ENCODE data around the gene MTHFS. TPM values are rescaled to one million over a fixed set of nuclear protein-coding genes. Genes with fewer than 3 reads are reported as not detected.

MTHFS gene
- total and polyA plus RNA-seq, 2 donors: 25.2 to 67.3 TPM

- H3K27me3 ChIP-seq (ENCODE audit: control insufficient read depth in 2 of 2, insufficient read depth in 1 of 2, low read length in 1 of 2): no peaks in the 10 kb centered on the region
- H3K36me3 ChIP-seq (ENCODE audit: control insufficient read depth in 2 of 2, insufficient read depth in 2 of 2, low read length in 1 of 2): peaks cover 26 to 37% of the 10 kb centered on the region in 2 donors
- no peak for DNase-seq (ENCODE audit: low read depth in 6 of 9, low spot score in 9 of 9)
- no peaks in the 10 kb centered on the region for H3K4me1 ChIP-seq (ENCODE audit: control insufficient read depth in 2 of 2, insufficient read depth in 2 of 2, low read length in 2 of 2)
- H3K27ac ChIP-seq (ENCODE audit: low read depth in 1 of 2, low read length in 1 of 2): no peak overlapping the region
- H3K4me3 ChIP-seq (ENCODE audit: low read length in 2 of 2): no peak overlapping the region
- WGBS: 97% methylated on average over 10 of the region's 10 CpGs
- H3K9me3 ChIP-seq (ENCODE audit: control insufficient read depth in 2 of 2, insufficient read depth in 1 of 2, low read length in 1 of 2): no peaks in the 10 kb centered on the region
Measured at GRCh38 chr15:79887054-79887930, 9.5 kb downstream of the MTHFS start.

GRCh38 chr15:79886124-79886523 is 10.7 kb downstream of the MTHFS start:
- H3K4me1 ChIP-seq (ENCODE audit: control insufficient read depth in 2 of 2, insufficient read depth in 2 of 2, low read length in 2 of 2): no peaks in the 10 kb centered on the region
- no peak overlapping the region for H3K4me3 ChIP-seq (ENCODE audit: low read length in 2 of 2)
- 94% methylated on average over 3 of the region's 3 CpGs for WGBS
- no peak overlapping the region for H3K27ac ChIP-seq (ENCODE audit: low read depth in 1 of 2, low read length in 1 of 2)
- no peak for DNase-seq (ENCODE audit: low read depth in 6 of 9, low spot score in 9 of 9)
- H3K9me3 ChIP-seq (ENCODE audit: control insufficient read depth in 2 of 2, insufficient read depth in 1 of 2, low read length in 1 of 2): no peaks in the 10 kb centered on the region
- peaks cover 26 to 40% of the 10 kb centered on the region in 2 donors for H3K36me3 ChIP-seq (ENCODE audit: control insufficient read depth in 2 of 2, insufficient read depth in 2 of 2, low read length in 1 of 2)
- H3K27me3 ChIP-seq (ENCODE audit: control insufficient read depth in 2 of 2, insufficient read depth in 1 of 2, low read length in 1 of 2): no peaks in the 10 kb centered on the region

GRCh38 chr15:79884204-79884596 is 12.6 kb downstream of the MTHFS start:
- Histone ChIP-seq H3K9me3 (ENCODE audit: control insufficient read depth in 2 of 2, insufficient read depth in 1 of 2, low read length in 1 of 2) (no peaks in the 10 kb centered on the region), H3K27me3 (ENCODE audit: control insufficient read depth in 2 of 2, insufficient read depth in 1 of 2, low read length in 1 of 2) (no peaks in the 10 kb centered on the region), H3K36me3 (ENCODE audit: control insufficient read depth in 2 of 2, insufficient read depth in 2 of 2, low read length in 1 of 2) (peaks cover 21 to 48% of the 10 kb centered on the region in 2 donors), H3K27ac (ENCODE audit: low read depth in 1 of 2, low read length in 1 of 2) (no peak overlapping the region), H3K4me1 (ENCODE audit: control insufficient read depth in 2 of 2, insufficient read depth in 2 of 2, low read length in 2 of 2) (no peaks in the 10 kb centered on the region), H3K4me3 (ENCODE audit: low read length in 2 of 2) (no peak overlapping the region)
- WGBS: 97% methylated on average over 2 of the region's 2 CpGs
- no peak for DNase-seq (ENCODE audit: low read depth in 6 of 9, low spot score in 9 of 9)

- 100% methylated on average over 1 of the region's 1 CpG for WGBS
- Histone ChIP-seq H3K27ac (ENCODE audit: low read depth in 1 of 2, low read length in 1 of 2) (no peak overlapping the region), H3K4me3 (ENCODE audit: low read length in 2 of 2) (no peak overlapping the region), H3K36me3 (ENCODE audit: control insufficient read depth in 2 of 2, insufficient read depth in 2 of 2, low read length in 1 of 2) (peaks cover 17 to 44% of the 10 kb centered on the region in 2 donors), H3K27me3 (ENCODE audit: control insufficient read depth in 2 of 2, insufficient read depth in 1 of 2, low read length in 1 of 2) (no peaks in the 10 kb centered on the region), H3K9me3 (ENCODE audit: control insufficient read depth in 2 of 2, insufficient read depth in 1 of 2, low read length in 1 of 2) (peaks cover 0 to under 1% of the 10 kb centered on the region in 2 donors), H3K4me1 (ENCODE audit: control insufficient read depth in 2 of 2, insufficient read depth in 2 of 2, low read length in 2 of 2) (no peaks in the 10 kb centered on the region)
- no peak for DNase-seq (ENCODE audit: low read depth in 6 of 9, low spot score in 9 of 9)
Measured at GRCh38 chr15:79883579-79884203, 13.1 kb downstream of the MTHFS start.

- Histone ChIP-seq H3K9me3 (ENCODE audit: control insufficient read depth in 2 of 2, insufficient read depth in 1 of 2, low read length in 1 of 2) (peaks cover 4 to 10% of the 10 kb centered on the region in 2 donors), H3K27me3 (ENCODE audit: control insufficient read depth in 2 of 2, insufficient read depth in 1 of 2, low read length in 1 of 2) (no peaks in the 10 kb centered on the region), H3K4me1 (ENCODE audit: control insufficient read depth in 2 of 2, insufficient read depth in 2 of 2, low read length in 2 of 2) (no peaks in the 10 kb centered on the region), H3K4me3 (ENCODE audit: low read length in 2 of 2) (no peak overlapping the region), H3K27ac (ENCODE audit: low read depth in 1 of 2, low read length in 1 of 2) (no peak overlapping the region), H3K36me3 (ENCODE audit: control insufficient read depth in 2 of 2, insufficient read depth in 2 of 2, low read length in 1 of 2) (peaks cover 23 to 52% of the 10 kb centered on the region in 2 donors)
- no peak for DNase-seq (ENCODE audit: low read depth in 6 of 9, low spot score in 9 of 9)
- WGBS: 98% methylated on average over 3 of the region's 3 CpGs
Measured at GRCh38 chr15:79881668-79882067, 15.1 kb downstream of the MTHFS start.

- H3K27me3 ChIP-seq (ENCODE audit: control insufficient read depth in 2 of 2, insufficient read depth in 1 of 2, low read length in 1 of 2): no peaks in the 10 kb centered on the region
- 91% methylated on average over 2 of the region's 2 CpGs for WGBS
- H3K36me3 ChIP-seq (ENCODE audit: control insufficient read depth in 2 of 2, insufficient read depth in 2 of 2, low read length in 1 of 2): peaks cover 23 to 52% of the 10 kb centered on the region in 2 donors
- H3K27ac ChIP-seq (ENCODE audit: low read depth in 1 of 2, low read length in 1 of 2): no peak overlapping the region
- H3K9me3 ChIP-seq (ENCODE audit: control insufficient read depth in 2 of 2, insufficient read depth in 1 of 2, low read length in 1 of 2): peaks cover 4 to 10% of the 10 kb centered on the region in 2 donors
- DNase-seq (ENCODE audit: low read depth in 6 of 9, low spot score in 9 of 9): no peak
- no peak overlapping the region for H3K4me3 ChIP-seq (ENCODE audit: low read length in 2 of 2)
- H3K4me1 ChIP-seq (ENCODE audit: control insufficient read depth in 2 of 2, insufficient read depth in 2 of 2, low read length in 2 of 2): no peaks in the 10 kb centered on the region
Measured at GRCh38 chr15:79881254-79881653, 15.6 kb downstream of the MTHFS start.

DNA sequence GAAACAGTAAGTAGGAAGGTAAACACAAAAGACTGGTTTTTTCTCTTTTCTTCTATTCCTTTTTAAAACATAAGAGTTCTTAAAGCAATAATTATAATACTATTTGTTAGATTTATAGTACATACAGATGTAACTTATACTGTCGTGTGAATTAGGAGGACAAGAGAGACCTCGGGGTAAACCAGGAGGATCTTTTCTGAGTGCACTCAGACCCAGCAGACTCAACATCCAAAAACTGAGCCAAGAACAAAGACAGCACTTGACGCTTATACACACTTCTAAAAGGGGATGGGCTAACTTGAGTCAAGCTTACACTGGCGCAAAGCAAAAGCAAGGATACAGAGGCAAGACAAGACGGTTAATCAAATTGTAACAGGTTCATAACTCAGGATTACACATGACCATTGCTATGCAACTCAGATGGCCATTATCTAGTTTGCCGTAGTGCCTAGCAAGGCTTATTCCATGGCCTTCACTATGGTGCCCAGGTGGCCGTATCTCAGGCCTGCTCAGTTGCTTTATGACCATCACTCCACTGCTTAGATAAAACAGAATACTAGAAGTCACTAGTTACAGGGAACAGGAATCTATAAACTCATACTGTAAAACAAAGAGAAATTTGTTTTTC is 18.6 kb downstream of the MTHFS start:
- Histone ChIP-seq H3K4me1 (ENCODE audit: control insufficient read depth in 2 of 2, insufficient read depth in 2 of 2, low read length in 2 of 2) (no peaks in the 10 kb centered on the region), H3K27me3 (ENCODE audit: control insufficient read depth in 2 of 2, insufficient read depth in 1 of 2, low read length in 1 of 2) (no peaks in the 10 kb centered on the region), H3K9me3 (ENCODE audit: control insufficient read depth in 2 of 2, insufficient read depth in 1 of 2, low read length in 1 of 2) (peaks cover 5 to 10% of the 10 kb centered on the region in 2 donors), H3K36me3 (ENCODE audit: control insufficient read depth in 2 of 2, insufficient read depth in 2 of 2, low read length in 1 of 2) (peaks cover 24 to 38% of the 10 kb centered on the region in 2 donors), H3K4me3 (ENCODE audit: low read length in 2 of 2) (no peak overlapping the region), H3K27ac (ENCODE audit: low read depth in 1 of 2, low read length in 1 of 2) (no peak overlapping the region)
- WGBS: 97% methylated on average over 7 of the region's 7 CpGs
- DNase-seq (ENCODE audit: low read depth in 6 of 9, low spot score in 9 of 9): no peak

DNA sequence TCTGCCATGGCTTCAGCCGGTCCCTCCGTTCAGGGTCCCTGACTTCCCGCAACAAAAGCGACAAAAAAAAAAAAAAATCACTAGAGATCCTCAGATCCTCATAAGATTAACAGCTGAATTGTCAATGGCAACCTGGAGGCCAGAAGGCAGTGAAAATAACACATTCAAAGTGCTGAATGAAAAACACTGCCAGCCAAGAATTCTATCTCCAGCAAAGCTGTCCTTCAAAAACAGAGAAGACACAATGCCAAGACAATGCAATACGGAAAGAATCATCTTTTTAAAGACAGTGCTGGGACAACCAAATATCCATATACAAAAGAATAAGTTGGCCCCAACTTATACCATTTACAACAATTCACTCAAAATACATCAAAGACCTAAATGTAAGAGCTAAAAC is 21.6 kb downstream of the MTHFS start:
- Histone ChIP-seq H3K27me3 (ENCODE audit: control insufficient read depth in 2 of 2, insufficient read depth in 1 of 2, low read length in 1 of 2) (no peaks in the 10 kb centered on the region), H3K4me3 (ENCODE audit: low read length in 2 of 2) (no peak overlapping the region), H3K27ac (ENCODE audit: low read depth in 1 of 2, low read length in 1 of 2) (no peak overlapping the region), H3K9me3 (ENCODE audit: control insufficient read depth in 2 of 2, insufficient read depth in 1 of 2, low read length in 1 of 2) (peaks cover 5 to 10% of the 10 kb centered on the region in 2 donors), H3K4me1 (ENCODE audit: control insufficient read depth in 2 of 2, insufficient read depth in 2 of 2, low read length in 2 of 2) (no peaks in the 10 kb centered on the region), H3K36me3 (ENCODE audit: control insufficient read depth in 2 of 2, insufficient read depth in 2 of 2, low read length in 1 of 2) (peaks cover 24 to 30% of the 10 kb centered on the region in 2 donors)
- DNase-seq (ENCODE audit: low read depth in 6 of 9, low spot score in 9 of 9): no peak
- 98% methylated on average over 5 of the region's 5 CpGs for WGBS

- no peak overlapping the region for H3K27ac ChIP-seq (ENCODE audit: low read depth in 1 of 2, low read length in 1 of 2)
- no peak overlapping the region for H3K4me3 ChIP-seq (ENCODE audit: low read length in 2 of 2)
- H3K27me3 ChIP-seq (ENCODE audit: control insufficient read depth in 2 of 2, insufficient read depth in 1 of 2, low read length in 1 of 2): no peaks in the 10 kb centered on the region
- no peaks in the 10 kb centered on the region for H3K4me1 ChIP-seq (ENCODE audit: control insufficient read depth in 2 of 2, insufficient read depth in 2 of 2, low read length in 2 of 2)
- DNase-seq (ENCODE audit: low read depth in 6 of 9, low spot score in 9 of 9): no peak
- H3K36me3 ChIP-seq (ENCODE audit: control insufficient read depth in 2 of 2, insufficient read depth in 2 of 2, low read length in 1 of 2): peaks cover 22 to 24% of the 10 kb centered on the region in 2 donors
- peaks cover 5 to 10% of the 10 kb centered on the region in 2 donors for H3K9me3 ChIP-seq (ENCODE audit: control insufficient read depth in 2 of 2, insufficient read depth in 1 of 2, low read length in 1 of 2)
Measured at GRCh38 chr15:79874242-79874641, 22.6 kb downstream of the MTHFS start.

Data from thymus (tissue), 11 donors.